ENCODE results near the gene CCT7. TPM values are rescaled to one million over a fixed set of nuclear protein-coding genes. Genes with fewer than 3 reads are reported as not detected.

The CCT7 gene
- total and polyA plus RNA-seq, 5 donors: 190 to 226 (median 210) TPM

GRCh38 chr2:73279852-73280251 lies 45.7 kb downstream of the CCT7 start:
- DNase-seq: no peak
- Histone ChIP-seq H3K27me3 (ENCODE audit: control insufficient read depth, insufficient read depth) (no peaks in the 10 kb centered on the region), H3K9me3 (ENCODE audit: control insufficient read depth, low read length) (no peaks in the 10 kb centered on the region), H3K4me1 (ENCODE audit: control insufficient read depth, insufficient read depth, low read length) (no peaks in the 10 kb centered on the region), H3K4me3 (ENCODE audit: low read length) (no peak overlapping the region), H3K27ac (ENCODE audit: low read length) (no peak overlapping the region)
- WGBS: 70% methylated on average over 9 of the region's 9 CpGs
- ATAC-seq: no peak
- intact Hi-C loops (cut with DNase I): no loop called here

DNA sequence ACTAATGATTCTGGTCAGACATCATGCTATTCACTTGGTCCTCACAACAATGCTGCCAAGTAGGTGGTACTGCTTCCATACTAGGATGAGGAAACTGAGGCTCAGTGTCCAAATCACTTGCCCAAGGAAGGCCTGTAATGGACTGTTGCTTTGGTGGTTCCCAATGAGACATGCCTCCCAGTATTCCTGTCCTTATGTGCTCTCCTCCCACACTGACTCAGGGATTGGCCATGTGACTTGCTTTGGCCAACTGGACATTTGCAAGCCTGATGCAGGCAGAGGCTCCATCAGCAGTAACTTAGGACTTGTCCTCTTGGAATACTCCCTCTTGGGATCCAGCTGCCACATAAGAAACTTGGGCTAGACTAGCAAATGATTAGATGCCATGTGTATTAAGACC lies 47.1 kb downstream of the CCT7 start:
- H3K27ac ChIP-seq (ENCODE audit: low read length): no peak overlapping the region
- intact Hi-C loops (cut with DNase I): no loop called here
- H3K27me3 ChIP-seq (ENCODE audit: control insufficient read depth, insufficient read depth): no peaks in the 10 kb centered on the region
- DNase-seq: no peak
- no peaks in the 10 kb centered on the region for H3K9me3 ChIP-seq (ENCODE audit: control insufficient read depth, low read length)
- no peak for ATAC-seq
- no peak overlapping the region for H3K4me3 ChIP-seq (ENCODE audit: low read length)
- H3K4me1 ChIP-seq (ENCODE audit: control insufficient read depth, insufficient read depth, low read length): no peaks in the 10 kb centered on the region

- Histone ChIP-seq H3K4me1 (ENCODE audit: control insufficient read depth, insufficient read depth, low read length) (no peaks in the 10 kb centered on the region), H3K27ac (ENCODE audit: low read length) (no peak overlapping the region), H3K27me3 (ENCODE audit: control insufficient read depth, insufficient read depth) (no peaks in the 10 kb centered on the region), H3K9me3 (ENCODE audit: control insufficient read depth, low read length) (no peaks in the 10 kb centered on the region), H3K4me3 (ENCODE audit: low read length) (no peak overlapping the region)
- 53% methylated on average over 5 of the region's 5 CpGs for WGBS
- no peak for ATAC-seq
- no peak for DNase-seq
- intact Hi-C loops (cut with DNase I): no loop called here
Observed at GRCh38 chr2:73282924-73283544, 48.9 kb downstream of the CCT7 start.

DNA sequence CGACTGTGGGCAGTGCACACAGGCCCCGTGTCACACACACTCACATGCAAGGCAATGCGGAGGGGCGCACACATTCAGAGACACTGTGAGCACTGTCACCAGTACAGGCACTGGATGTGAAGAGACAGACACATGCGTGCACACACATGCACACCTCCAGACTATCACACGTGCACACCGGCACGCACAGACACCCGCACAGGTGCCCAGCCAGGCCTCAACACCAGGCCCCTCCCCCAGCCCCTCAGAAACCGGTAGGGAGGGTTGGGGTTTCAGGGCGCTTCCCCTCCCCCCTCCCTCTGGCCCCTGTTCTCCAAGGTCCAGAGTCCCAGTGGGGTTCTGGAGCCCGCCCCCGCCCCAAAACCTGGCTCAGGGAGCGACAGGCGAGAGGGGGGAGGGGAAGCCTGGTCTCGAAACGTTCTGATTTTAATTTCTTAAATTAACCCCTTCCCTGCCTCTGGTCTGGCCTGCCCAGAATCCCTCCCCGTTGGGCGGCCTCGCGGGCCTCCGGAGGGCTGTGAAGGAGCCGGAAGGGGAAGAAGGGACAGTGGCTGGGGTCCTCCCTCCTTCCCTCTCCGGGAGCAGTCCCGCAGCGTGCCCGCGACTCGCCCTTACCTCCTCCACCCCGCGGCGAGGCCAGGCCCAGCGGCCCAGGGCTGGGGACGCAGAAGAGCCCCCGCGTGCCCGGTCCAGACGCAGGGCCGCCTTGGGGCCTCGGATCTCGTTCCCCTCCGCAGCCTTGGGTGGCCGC lies 49.6 kb downstream of the CCT7 start:
- 6% methylated on average over 43 of the region's 43 CpGs for WGBS
- Histone ChIP-seq H3K4me1 (ENCODE audit: control insufficient read depth, insufficient read depth, low read length) (no peaks in the 10 kb centered on the region), H3K27ac (ENCODE audit: low read length) (no peak overlapping the region), H3K27me3 (ENCODE audit: control insufficient read depth, insufficient read depth) (no peaks in the 10 kb centered on the region), H3K9me3 (ENCODE audit: control insufficient read depth, low read length) (no peaks in the 10 kb centered on the region), H3K4me3 (ENCODE audit: low read length) (peak overlapping the region; percentile 79)
- DNase-seq (peak in 2 of 3 donors; percentile 41 to 52), ATAC-seq (peak; percentile 34 to 39)
- intact Hi-C loops (cut with DNase I): no loop called here

GRCh38 chr2:73284296-73285158 lies 50.4 kb downstream of the CCT7 start, which contains the start of gene FBXO41:
Gene FBXO41, minus strand, starts transcription at chr2:73284478. Its CDS starts 14,848 bp downstream, at chr2:73269630.
- Histone ChIP-seq H3K4me1 (ENCODE audit: control insufficient read depth, insufficient read depth, low read length) (no peaks in the 10 kb centered on the region), H3K27me3 (ENCODE audit: control insufficient read depth, insufficient read depth) (no peaks in the 10 kb centered on the region), H3K4me3 (ENCODE audit: low read length) (peak within 1 kb of the TSS; percentile 79), H3K9me3 (ENCODE audit: control insufficient read depth, low read length) (no peaks in the 10 kb centered on the region), H3K27ac (ENCODE audit: low read length) (no peak within 1 kb of the TSS)
- ATAC-seq (peak; percentile 78 to 79), DNase-seq (peak in 2 of 3 donors; percentile 75 to 78)
- intact Hi-C loops (cut with DNase I): no loop called here
- WGBS: 2% methylated on average over 65 of the region's 69 CpGs

GRCh38 chr2:73285159-73285739 lies 51.1 kb downstream of the CCT7 start:
- Histone ChIP-seq H3K27me3 (ENCODE audit: control insufficient read depth, insufficient read depth) (no peaks in the 10 kb centered on the region), H3K27ac (ENCODE audit: low read length) (no peak overlapping the region), H3K4me1 (ENCODE audit: control insufficient read depth, insufficient read depth, low read length) (no peaks in the 10 kb centered on the region), H3K9me3 (ENCODE audit: control insufficient read depth, low read length) (no peaks in the 10 kb centered on the region), H3K4me3 (ENCODE audit: low read length) (peak overlapping the region; percentile 79)
- DNase-seq (peak in 1 of 3 donors; percentile 50), ATAC-seq (peak; percentile 53 to 62)
- intact Hi-C loops (cut with DNase I): no loop called here
- WGBS: 39% methylated on average over 5 of the region's 5 CpGs

DNA sequence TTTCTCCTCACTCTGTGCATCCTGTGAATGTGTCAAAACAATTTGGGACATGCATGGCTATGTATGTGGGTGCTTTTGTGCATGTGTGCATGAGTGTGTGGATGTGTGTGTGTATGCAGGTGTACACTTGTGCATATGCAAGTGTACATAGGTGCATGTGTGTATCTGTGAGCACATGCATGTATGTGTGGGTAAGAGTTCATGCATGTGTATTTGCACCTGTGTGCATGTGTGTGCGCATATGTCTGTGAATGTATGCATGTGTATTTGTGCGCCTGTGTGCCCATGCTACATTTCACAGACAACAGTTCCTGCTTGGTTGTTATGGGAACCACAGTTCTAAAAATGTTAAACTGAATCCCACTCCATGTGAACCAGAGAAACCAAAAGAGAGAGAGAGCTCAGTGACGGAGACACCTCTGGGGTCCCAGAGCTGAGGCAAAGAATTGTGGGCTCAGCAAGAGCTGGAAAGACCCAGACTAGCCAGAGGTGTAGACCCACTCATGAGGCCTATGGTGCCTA lies 52.1 kb downstream of the CCT7 start:
- Histone ChIP-seq H3K4me3 (ENCODE audit: low read length) (no peak overlapping the region), H3K27me3 (ENCODE audit: control insufficient read depth, insufficient read depth) (no peaks in the 10 kb centered on the region), H3K9me3 (ENCODE audit: control insufficient read depth, low read length) (no peaks in the 10 kb centered on the region), H3K4me1 (ENCODE audit: control insufficient read depth, insufficient read depth, low read length) (no peaks in the 10 kb centered on the region), H3K27ac (ENCODE audit: low read length) (no peak overlapping the region)
- intact Hi-C loops (cut with DNase I): no loop called here
- 84% methylated on average over 3 of the region's 3 CpGs for WGBS
- ATAC-seq (no peak), DNase-seq (no peak)

DNA sequence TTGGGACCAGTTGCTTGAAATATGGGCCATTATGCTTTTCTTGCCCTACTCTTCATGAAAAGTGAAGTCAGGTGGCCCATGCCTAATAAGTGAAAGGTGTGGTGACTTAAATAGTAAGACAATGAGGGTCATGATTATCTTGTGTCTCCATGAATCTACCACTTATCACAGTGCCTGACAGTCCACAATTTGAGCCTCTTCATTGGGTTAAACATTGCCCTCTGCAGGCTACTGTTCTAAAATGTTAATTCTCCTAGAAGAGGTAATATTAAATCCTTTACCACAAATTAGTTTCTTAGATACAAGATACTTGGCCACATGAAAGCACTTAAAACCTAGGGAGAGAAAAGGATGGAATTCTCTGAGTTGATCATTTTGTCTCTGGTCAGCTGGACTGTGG lies 55.2 kb downstream of the CCT7 start:
- Histone ChIP-seq H3K9me3 (ENCODE audit: control insufficient read depth, low read length) (no peaks in the 10 kb centered on the region), H3K27me3 (ENCODE audit: control insufficient read depth, insufficient read depth) (no peaks in the 10 kb centered on the region), H3K27ac (ENCODE audit: low read length) (no peak overlapping the region), H3K4me3 (ENCODE audit: low read length) (no peak overlapping the region), H3K4me1 (ENCODE audit: control insufficient read depth, insufficient read depth, low read length) (no peaks in the 10 kb centered on the region)
- DNase-seq (no peak), ATAC-seq (no peak)
- intact Hi-C loops (cut with DNase I): no loop called here

DNA sequence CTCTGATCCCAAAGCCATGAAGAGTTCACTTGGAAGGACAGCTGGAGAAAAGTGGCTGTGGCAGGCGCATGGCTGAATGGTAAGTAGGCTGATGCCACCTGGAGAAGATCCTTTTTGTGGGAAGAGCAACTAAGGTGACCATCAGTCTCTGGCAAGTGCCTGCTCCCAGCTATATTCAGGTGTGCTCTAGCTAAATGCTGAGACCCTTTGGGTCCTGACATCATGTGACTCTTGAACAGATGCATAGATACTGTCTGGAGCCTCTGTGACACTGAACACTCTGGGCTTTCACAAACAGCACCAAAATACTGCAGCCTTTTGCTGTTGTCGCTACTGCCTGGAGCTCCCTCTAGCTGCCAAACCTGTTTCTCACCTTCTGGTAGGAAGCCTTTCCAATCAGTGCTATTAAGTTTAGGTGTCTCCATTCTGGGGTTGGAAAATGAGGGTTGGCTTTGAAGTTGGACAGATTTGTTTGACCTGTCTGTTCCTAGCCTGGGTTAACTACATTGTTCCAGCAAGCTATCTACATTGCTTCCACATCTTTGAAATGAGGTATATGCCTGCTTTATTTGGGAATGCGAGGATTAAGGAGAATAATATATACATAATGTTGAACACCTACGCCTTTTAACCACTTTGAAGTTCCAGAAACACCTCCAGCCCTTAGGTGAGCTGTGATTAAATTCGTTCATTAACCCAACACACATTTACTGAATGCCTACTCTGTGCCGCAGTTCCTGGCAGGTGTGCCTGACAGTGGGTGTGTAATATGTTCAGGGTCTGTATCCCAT lies 56.1 kb downstream of the CCT7 start:
- H3K27me3 ChIP-seq (ENCODE audit: control insufficient read depth, insufficient read depth): no peaks in the 10 kb centered on the region
- intact Hi-C loops (cut with DNase I): no loop called here
- no peaks in the 10 kb centered on the region for H3K9me3 ChIP-seq (ENCODE audit: control insufficient read depth, low read length)
- WGBS: 52% methylated on average over 6 of the region's 6 CpGs
- no peak overlapping the region for H3K27ac ChIP-seq (ENCODE audit: low read length)
- H3K4me1 ChIP-seq (ENCODE audit: control insufficient read depth, insufficient read depth, low read length): no peaks in the 10 kb centered on the region
- DNase-seq: no peak
- H3K4me3 ChIP-seq (ENCODE audit: low read length): no peak overlapping the region
- ATAC-seq: no peak

- H3K4me3 ChIP-seq (ENCODE audit: low read length): no peak overlapping the region
- 3% methylated on average over 34 of the region's 34 CpGs for WGBS
- ATAC-seq (peak; percentile 62 to 73), DNase-seq (peak; percentile 59 to 85 (median 77))
- no peaks in the 10 kb centered on the region for H3K9me3 ChIP-seq (ENCODE audit: control insufficient read depth, low read length)
- H3K27ac ChIP-seq (ENCODE audit: low read length): no peak overlapping the region
- no peaks in the 10 kb centered on the region for H3K27me3 ChIP-seq (ENCODE audit: control insufficient read depth, insufficient read depth)
- intact Hi-C loops (cut with DNase I): no loop called here
- H3K4me1 ChIP-seq (ENCODE audit: control insufficient read depth, insufficient read depth, low read length): no peaks in the 10 kb centered on the region
Observed at GRCh38 chr2:73291093-73291460, 57.0 kb downstream of the CCT7 start.
